Activated T-cell treated with anti-CD3 and anti-CD28 coated beads for 48 hours (primary cell): ENCODE measurements around the gene SNAP29.
"Not testable (repeated sequence)": the region's sequence is repeated elsewhere in the genome, so short reads cannot be mapped to it uniquely, and the experiment has no call there.

ENCODE experiments used
- DNase-seq: peaks from one replicate; pipeline ENCODE4 v3.0.0-alpha.2; 2020; ENCODE audit warnings: low read depth

SNAP29 gene

GRCh38 chr22:20867179-20868024 lies 8.6 kb downstream of the SNAP29 start:
- no peak for DNase-seq

- no peak for DNase-seq
Observed at GRCh38 chr22:20868025-20868962, 9.5 kb downstream of the SNAP29 start.

- no peak for DNase-seq
Observed at GRCh38 chr22:20869234-20869633, 10.4 kb downstream of the SNAP29 start.

GRCh38 chr22:20873214-20873613 lies 14.4 kb downstream of the SNAP29 start:
- DNase-seq = no peak

GRCh38 chr22:20875296-20875695 lies 16.5 kb downstream of the SNAP29 start:
- DNase-seq = no peak

- DNase-seq = no peak
Observed at GRCh38 chr22:20877715-20878114, 18.9 kb downstream of the SNAP29 start.

- no peak for DNase-seq
Observed at GRCh38 chr22:20881231-20881630, 22.4 kb downstream of the SNAP29 start.

- no peak for DNase-seq
Observed at GRCh38 chr22:20881869-20882815, 23.3 kb downstream of the SNAP29 start.

- no peak for DNase-seq
Observed at GRCh38 chr22:20882855-20883254, 24.0 kb downstream of the SNAP29 start.

GRCh38 chr22:20884454-20884853 lies 25.6 kb downstream of the SNAP29 start:
- no peak for DNase-seq

GRCh38 chr22:20885017-20885556 lies 26.3 kb downstream of the SNAP29 start:
- no peak for DNase-seq

- DNase-seq = peak; percentile 22
Observed at GRCh38 chr22:20885557-20886323, 26.9 kb downstream of the SNAP29 start.

GRCh38 chr22:20887375-20887774 lies 28.6 kb downstream of the SNAP29 start:
- DNase-seq = no peak

- no peak for DNase-seq
Observed at GRCh38 chr22:20889025-20889704, 30.4 kb downstream of the SNAP29 start.

- DNase-seq = no peak
Observed at GRCh38 chr22:20889904-20890540, 31.2 kb downstream of the SNAP29 start.

- DNase-seq = no peak
Observed at GRCh38 chr22:20890975-20891374, 32.2 kb downstream of the SNAP29 start.

GRCh38 chr22:20897737-20898136 lies 38.9 kb downstream of the SNAP29 start:
- DNase-seq = not testable (repeated sequence)

GRCh38 chr22:20899827-20900423 lies 41.1 kb downstream of the SNAP29 start:
- no peak for DNase-seq
